PFSK-1 (cell line): Measurements from ENCODE around the gene ELAC2.

Experiments
- POLR2AphosphoS5 ChIP-seq: IDR thresholded peaks from 2 replicates; pipeline ENCODE4 v1.6.1; 2012; ENCODE audit warnings: low read depth, mild to moderate bottlenecking, control low read depth, low read length, moderate library complexity
- REST ChIP-seq, 2 experiments: IDR thresholded peaks; 2 replicates each; pipeline versions ENCODE4 v1.6.1 to v1.8.0; 2011 to 2012; ENCODE audit warnings: low read depth in 2 of 2, low read length in 2 of 2, control low read depth in 1 of 2, inconsistent platforms in 1 of 2, mild to moderate bottlenecking in 1 of 2, moderate library complexity in 1 of 2; ENCODE audit not compliant: insufficient read depth in 1 of 2
- SIN3A ChIP-seq: IDR thresholded peaks from 2 replicates; pipeline ENCODE4 v1.6.1; 2012; ENCODE audit warnings: mild to moderate bottlenecking, low read length, moderate library complexity, borderline replicate concordance; ENCODE audit not compliant: insufficient read depth
- TAF1 ChIP-seq: IDR thresholded peaks from 2 replicates; pipeline ENCODE4 v1.6.1; 2012; ENCODE audit warnings: low read length, control low read depth, borderline replicate concordance; ENCODE audit not compliant: insufficient read depth

GRCh38 chr17:13051915-13052314, 34.1 kb upstream of the ELAC2 start:
- no peak for TF ChIP-seq POLR2AphosphoS5
- TF ChIP-seq TAF1 = no peak
- TF ChIP-seq REST (IDR thresholded peaks at IDR 0.05; ENCODE audit: insufficient read depth in 1 of 2, low read depth in 2 of 2, low read length in 2 of 2) = no peak
- TF ChIP-seq SIN3A = no peak
